Stomach (tissue), 4 donors: ENCODE data around the gene KLK7.

Experiments
- CTCF ChIP-seq, 7 experiments: fragments of 450-650 bp in 4 of 7; fragments of 200-600 bp in 3 of 7; sonication (generic) in 3 of 7; IDR thresholded peaks; one replicate each; pipeline ENCODE4 v1.5.1; 2016 to 2019; ENCODE audit warnings: antibody characterized with exemption in 7 of 7, control low read depth in 2 of 7, mild to moderate bottlenecking in 1 of 7
- EP300 ChIP-seq: sonication (generic); formaldehyde crosslinking; IDR thresholded peaks from one replicate; pipeline ENCODE4 v1.6.1; 2017; ENCODE audit warnings: antibody characterized with exemption
- POLR2A ChIP-seq, 4 donors: fragments of 450-650 bp; IDR thresholded peaks; one replicate each; pipeline ENCODE4 v1.6.1; 2016; ENCODE audit warnings: antibody characterized with exemption in 4 of 4, control low read depth in 2 of 4, mild to moderate bottlenecking in 1 of 4, moderate library complexity in 1 of 4

DNA sequence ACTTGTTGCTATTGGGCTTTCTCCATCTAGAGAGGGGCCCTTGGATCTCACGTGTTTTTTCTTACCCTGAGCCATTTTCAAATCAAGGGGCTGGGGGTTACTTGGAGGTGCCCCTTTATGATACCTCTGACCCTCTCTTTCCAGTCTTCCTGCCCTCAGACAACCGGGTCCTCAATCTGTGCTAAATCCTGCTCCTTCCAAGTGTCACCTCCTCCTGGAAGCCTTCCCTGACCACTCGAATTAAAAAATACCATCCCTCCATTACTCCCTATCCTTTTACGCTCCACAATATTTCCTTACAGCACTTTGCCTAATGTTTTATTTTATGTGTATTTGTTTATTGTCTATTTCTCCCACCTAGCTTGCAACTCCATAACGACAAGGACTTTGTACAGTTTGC lies 14.3 kb upstream of the KLK7 start:
- TF ChIP-seq CTCF (IDR thresholded peaks at IDR 0.05) (no peak), POLR2A (IDR thresholded peaks at IDR 0.05) (no peak), EP300 (no peak)
